Mesothelial cell of epicardium (in vitro differentiated cells): ENCODE measurements around the gene C1orf50. TPM values are rescaled to one million over a fixed set of nuclear protein-coding genes. Genes with fewer than 3 reads are reported as not detected.

Source experiments
- DNase-seq, 2 experiments: peaks; one replicate each; pipeline ENCODE4 v3.0.0; 2021; ENCODE audit warnings: low spot score in 2 of 2; ENCODE audit not compliant: unreplicated experiment in 2 of 2
- H3K27ac Mint-ChIP-seq: 2 replicates; pipeline ENCODE4 v1.8.0; 2021; ENCODE audit warnings: mixed read lengths
- H3K27me3 Mint-ChIP-seq: 2 replicates; pipeline ENCODE4 v1.8.0; 2021; ENCODE audit warnings: low read depth, mixed read lengths
- H3K36me3 Mint-ChIP-seq: 2 replicates; pipeline ENCODE4 v1.8.0; 2021; ENCODE audit warnings: mixed read lengths
- H3K4me1 Mint-ChIP-seq: 2 replicates; pipeline ENCODE4 v1.8.0; 2021; ENCODE audit warnings: mixed read lengths
- H3K4me3 Mint-ChIP-seq: 2 replicates; pipeline ENCODE4 v1.8.0; 2021; ENCODE audit warnings: mild to moderate bottlenecking, moderate library complexity, mixed read lengths
- H3K9me3 Mint-ChIP-seq: 2 replicates; pipeline ENCODE4 v1.8.0; 2021; ENCODE audit warnings: mixed read lengths
- total RNA-seq: library from RNA; stranded (reverse); gene quantifications from 3 replicates; pipeline ENCODE4 v1.2.1, GENCODE V29; 2021
- TF ChIP-seq, protein P1 (sequence below): fragments of 200-600 bp; sonication (generic); IDR thresholded peaks from one replicate; pipeline ENCODE4 v1.5.0; 2021; ENCODE audit warnings: antibody characterized with exemption; ENCODE audit not compliant: unreplicated experiment

Gene C1orf50
- total RNA-seq, 1 donor from 2014 or later = 10.4 TPM

DNA sequence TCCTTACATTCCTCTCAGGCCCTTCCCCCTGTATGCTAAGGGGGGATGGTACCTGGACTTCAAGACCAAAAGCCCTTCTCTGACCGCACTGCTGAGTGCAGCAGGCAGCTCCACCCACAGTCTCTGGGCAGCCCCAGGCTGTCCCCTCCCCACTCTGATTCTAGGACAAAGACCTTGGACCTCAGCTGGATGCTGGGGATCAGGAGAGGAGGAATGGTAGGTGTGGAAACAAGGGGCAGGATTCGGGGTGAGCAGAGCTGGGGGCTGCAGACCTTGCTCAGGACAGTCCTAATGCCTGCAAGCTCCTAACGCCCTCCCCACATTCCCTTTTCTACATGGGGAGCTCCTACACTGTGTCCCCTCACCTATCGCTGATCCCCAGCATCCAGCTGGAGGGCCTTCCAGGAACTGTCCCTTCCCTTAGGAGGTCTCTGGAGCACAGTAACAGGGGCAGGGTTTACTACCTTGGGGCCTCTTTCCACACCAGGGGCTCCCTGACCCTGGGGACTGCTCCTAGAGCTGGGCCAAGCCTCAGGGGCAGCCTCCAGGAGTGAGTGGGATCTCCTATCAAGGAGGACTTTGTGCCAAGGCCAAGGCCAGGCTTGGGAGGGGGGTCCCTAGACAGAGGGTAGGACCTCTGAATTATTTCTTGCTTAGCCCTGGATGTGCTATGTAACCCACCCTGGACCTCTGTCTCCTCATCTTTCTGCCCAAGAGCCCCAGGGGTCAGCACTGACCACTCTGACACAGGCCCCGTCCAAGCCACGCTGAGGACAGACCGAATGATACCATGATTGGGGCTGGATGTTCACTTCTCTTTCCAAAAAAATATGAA is 32.6 kb upstream of the C1orf50 start:
- H3K4me1 Mint-ChIP-seq = peaks cover 3% of the 10 kb centered on the region
- no peak overlapping the region for H3K4me3 Mint-ChIP-seq
- no peaks in the 10 kb centered on the region for H3K27me3 Mint-ChIP-seq
- H3K9me3 Mint-ChIP-seq = no peaks in the 10 kb centered on the region
- TF ChIP-seq, protein P1, sequence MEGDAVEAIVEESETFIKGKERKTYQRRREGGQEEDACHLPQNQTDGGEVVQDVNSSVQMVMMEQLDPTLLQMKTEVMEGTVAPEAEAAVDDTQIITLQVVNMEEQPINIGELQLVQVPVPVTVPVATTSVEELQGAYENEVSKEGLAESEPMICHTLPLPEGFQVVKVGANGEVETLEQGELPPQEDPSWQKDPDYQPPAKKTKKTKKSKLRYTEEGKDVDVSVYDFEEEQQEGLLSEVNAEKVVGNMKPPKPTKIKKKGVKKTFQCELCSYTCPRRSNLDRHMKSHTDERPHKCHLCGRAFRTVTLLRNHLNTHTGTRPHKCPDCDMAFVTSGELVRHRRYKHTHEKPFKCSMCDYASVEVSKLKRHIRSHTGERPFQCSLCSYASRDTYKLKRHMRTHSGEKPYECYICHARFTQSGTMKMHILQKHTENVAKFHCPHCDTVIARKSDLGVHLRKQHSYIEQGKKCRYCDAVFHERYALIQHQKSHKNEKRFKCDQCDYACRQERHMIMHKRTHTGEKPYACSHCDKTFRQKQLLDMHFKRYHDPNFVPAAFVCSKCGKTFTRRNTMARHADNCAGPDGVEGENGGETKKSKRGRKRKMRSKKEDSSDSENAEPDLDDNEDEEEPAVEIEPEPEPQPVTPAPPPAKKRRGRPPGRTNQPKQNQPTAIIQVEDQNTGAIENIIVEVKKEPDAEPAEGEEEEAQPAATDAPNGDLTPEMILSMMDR = no peak
- no peaks in the 10 kb centered on the region for H3K36me3 Mint-ChIP-seq
- no peak for DNase-seq
- H3K27ac Mint-ChIP-seq = no peak overlapping the region

DNA sequence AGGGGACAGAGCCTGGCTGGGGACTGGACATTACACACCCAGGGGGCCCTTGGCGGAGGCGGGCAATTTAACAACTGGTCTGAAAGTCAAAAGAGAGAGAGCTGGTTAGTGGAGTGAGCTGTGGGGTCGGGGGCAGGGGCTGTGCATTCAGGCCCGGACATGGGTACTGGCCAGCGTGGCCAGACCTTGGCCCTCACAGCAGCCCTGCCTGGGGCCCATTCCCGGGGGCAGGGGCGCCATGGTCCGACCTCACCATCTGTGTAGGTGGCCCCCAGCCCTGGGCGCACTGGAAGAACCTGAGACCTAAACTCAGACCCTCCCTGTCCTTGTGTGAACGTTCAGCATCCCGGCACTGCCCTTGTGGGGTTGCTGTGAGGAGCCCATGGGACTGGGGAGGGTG is 32.0 kb upstream of the C1orf50 start:
- no peaks in the 10 kb centered on the region for H3K9me3 Mint-ChIP-seq
- TF ChIP-seq, protein P1 = no peak

DNA sequence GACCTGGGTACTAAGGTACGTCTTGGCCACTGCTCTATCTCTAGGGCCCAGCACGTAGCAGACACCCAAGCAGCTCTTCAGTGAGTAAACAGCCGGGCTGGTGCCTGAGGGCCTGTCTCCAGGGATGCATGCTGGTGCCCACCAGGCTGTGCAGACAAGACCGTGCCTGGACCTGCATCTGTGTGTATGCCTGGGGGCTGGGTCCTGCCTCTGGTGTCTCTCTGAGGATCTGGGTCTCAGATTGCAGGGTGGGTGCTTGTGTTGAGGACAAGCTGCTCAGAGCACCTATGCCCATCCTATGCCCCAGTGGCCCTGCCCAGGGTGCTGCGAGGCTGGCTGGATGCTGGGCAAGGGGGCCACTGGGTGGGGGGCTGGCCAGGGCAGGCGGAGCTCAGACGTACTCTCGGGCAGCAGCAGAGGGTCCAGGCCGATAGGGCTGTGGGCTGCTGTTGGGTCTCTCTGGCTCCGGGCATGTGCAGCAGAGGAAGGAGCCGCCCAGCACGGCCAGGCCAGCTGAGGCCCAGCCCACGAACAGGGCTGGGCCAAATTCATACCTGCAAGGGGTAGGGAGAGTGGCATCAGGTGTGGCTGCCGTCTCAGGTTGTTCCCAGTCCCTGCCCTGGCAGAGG is 31.5 kb upstream of the C1orf50 start:
- Mint-ChIP-seq H3K4me1 (peaks cover 11% of the 10 kb centered on the region), H3K36me3 (no peaks in the 10 kb centered on the region), H3K9me3 (no peaks in the 10 kb centered on the region), H3K4me3 (no peak overlapping the region), H3K27ac (no peak overlapping the region), H3K27me3 (no peaks in the 10 kb centered on the region)
- no peak for DNase-seq
- TF ChIP-seq, protein P1 = no peak

More for the DNA sequence above, 32.0 kb upstream of the C1orf50 start:
- DNase-seq = no peak
- Mint-ChIP-seq H3K4me3 (no peak overlapping the region), H3K27me3 (no peaks in the 10 kb centered on the region), H3K36me3 (no peaks in the 10 kb centered on the region), H3K4me1 (peaks cover 8% of the 10 kb centered on the region), H3K27ac (no peak overlapping the region)

DNA sequence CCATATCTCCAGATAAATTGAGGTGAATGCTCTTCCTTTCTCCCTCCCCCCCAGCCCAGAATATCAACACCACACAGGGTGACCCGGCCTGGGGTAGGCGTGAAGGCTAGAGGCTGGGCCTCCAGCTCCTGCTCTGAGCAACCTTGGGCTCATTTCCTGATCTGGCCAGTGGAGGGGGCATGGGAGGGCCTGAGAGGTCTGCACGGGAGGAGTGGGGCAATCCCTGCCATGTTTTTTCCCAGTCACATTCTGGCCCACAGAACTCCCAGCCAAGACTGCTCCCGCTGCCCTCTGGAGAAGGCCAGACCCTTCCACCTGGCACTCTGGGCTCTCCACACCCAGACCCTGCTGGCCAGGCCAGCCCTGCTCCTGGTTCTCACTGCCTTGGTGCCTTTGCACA is 30.9 kb upstream of the C1orf50 start:
- H3K27ac Mint-ChIP-seq = no peak overlapping the region
- DNase-seq = no peak
- no peaks in the 10 kb centered on the region for H3K27me3 Mint-ChIP-seq
- TF ChIP-seq, protein P1 = no peak
- H3K9me3 Mint-ChIP-seq = no peaks in the 10 kb centered on the region
- H3K4me1 Mint-ChIP-seq = peaks cover 15% of the 10 kb centered on the region
- H3K36me3 Mint-ChIP-seq = no peaks in the 10 kb centered on the region
- no peak overlapping the region for H3K4me3 Mint-ChIP-seq

DNA sequence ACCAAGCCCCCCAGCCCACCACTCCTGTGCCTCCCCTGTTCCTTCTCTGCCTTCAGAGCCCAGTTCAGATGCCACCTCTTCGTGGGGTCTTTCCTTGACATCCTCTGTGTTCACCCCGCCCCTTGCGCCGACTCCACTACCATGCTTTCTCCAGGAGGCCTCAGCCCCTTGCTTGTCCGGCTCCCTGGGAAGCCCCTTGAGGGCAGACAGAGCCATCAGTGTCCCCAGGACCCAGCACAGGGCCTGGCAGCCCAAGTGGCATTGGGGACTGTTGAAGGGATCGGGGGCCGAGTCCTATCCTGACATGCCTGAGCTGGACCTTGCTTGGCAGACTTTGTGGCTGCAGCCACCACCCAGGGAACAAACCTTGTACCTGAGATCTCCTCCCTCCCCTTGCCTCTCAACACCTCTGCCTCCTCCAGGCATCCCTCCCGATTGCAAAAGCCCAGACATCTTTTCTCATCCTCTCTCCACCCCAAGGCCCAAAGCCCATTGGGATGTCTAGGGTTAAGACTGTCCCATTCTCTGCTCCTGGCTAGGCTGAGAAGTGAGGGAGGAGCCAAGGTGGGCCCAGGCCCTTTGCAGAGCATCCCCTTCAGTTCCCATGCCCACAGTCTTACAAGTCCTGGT is 30.4 kb upstream of the C1orf50 start:
- Mint-ChIP-seq H3K27me3 (no peaks in the 10 kb centered on the region), H3K4me1 (peaks cover 15% of the 10 kb centered on the region), H3K27ac (no peak overlapping the region), H3K4me3 (no peak overlapping the region), H3K9me3 (no peaks in the 10 kb centered on the region), H3K36me3 (no peaks in the 10 kb centered on the region)
- DNase-seq = no peak
- TF ChIP-seq, protein P1 = no peak
